Vagina (tissue), 2 donors: ENCODE data around the gene ANAPC2.

Experiments used
- CTCF ChIP-seq, 3 experiments: fragments of 450-650 bp in 2 of 3; fragments of 200-600 bp in 1 of 3; sonication (generic) in 1 of 3; IDR thresholded peaks; one replicate each; pipeline ENCODE4 v1.5.1; 2017 to 2019; ENCODE audit warnings: antibody characterized with exemption in 3 of 3, mild to moderate bottlenecking in 2 of 3, moderate library complexity in 2 of 3
- POLR2A ChIP-seq, 2 donors: fragments of 450-650 bp; IDR thresholded peaks; one replicate each; pipeline ENCODE4 v1.6.1; 2017; ENCODE audit warnings: antibody characterized with exemption in 2 of 2, mild to moderate bottlenecking in 2 of 2, moderate library complexity in 2 of 2
- POLR2AphosphoS5 ChIP-seq, 2 donors: sonication (generic); formaldehyde crosslinking; IDR thresholded peaks; one replicate each; pipeline ENCODE4 v1.9.0; 2017; ENCODE audit warnings: antibody characterized with exemption in 2 of 2, mild to moderate bottlenecking in 2 of 2, low read depth in 1 of 2; ENCODE audit not compliant: insufficient read depth in 1 of 2

- TF ChIP-seq POLR2A (IDR thresholded peaks at IDR 0.05), result no peak
- TF ChIP-seq CTCF (IDR thresholded peaks at IDR 0.05), result no peak
- no peak for TF ChIP-seq POLR2AphosphoS5 (IDR thresholded peaks at IDR 0.05; ENCODE audit: insufficient read depth in 1 of 2, low read depth in 1 of 2)
Observed at GRCh38 chr9:137141976-137142936, 46.1 kb downstream of the ANAPC2 start.
